Right hindlimb (tissue), 1 donor: Measurements from ENCODE around the gene NUF2.
"Not testable (repeated sequence)": the region's sequence is repeated elsewhere in the genome, so short reads cannot be mapped to it uniquely, and the experiment has no call there.

Experiments used
- DNase-seq: peaks from one replicate; pipeline ENCODE4 v3.0.0-alpha.2; 2018

Gene NUF2

DNA sequence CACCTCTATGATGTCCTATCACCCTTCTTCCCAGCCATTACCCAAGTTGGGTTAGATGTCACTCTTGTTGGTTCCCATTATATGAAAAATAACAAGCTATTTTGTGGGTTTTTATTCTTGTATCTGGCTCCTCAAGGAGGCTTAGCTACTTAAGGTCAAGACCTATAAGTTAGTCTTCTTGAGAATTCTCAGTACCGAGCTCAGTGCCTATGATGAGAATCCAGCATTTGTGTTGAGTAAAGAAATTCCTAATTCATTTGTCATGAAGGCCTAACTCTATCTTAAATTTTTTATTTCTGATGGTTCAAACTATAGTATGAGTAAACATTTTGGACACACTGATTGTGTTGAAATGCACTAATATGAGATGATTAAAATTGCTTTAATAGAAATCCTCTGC lies 15.9 kb downstream of the NUF2 start:
- no peak for DNase-seq

DNA sequence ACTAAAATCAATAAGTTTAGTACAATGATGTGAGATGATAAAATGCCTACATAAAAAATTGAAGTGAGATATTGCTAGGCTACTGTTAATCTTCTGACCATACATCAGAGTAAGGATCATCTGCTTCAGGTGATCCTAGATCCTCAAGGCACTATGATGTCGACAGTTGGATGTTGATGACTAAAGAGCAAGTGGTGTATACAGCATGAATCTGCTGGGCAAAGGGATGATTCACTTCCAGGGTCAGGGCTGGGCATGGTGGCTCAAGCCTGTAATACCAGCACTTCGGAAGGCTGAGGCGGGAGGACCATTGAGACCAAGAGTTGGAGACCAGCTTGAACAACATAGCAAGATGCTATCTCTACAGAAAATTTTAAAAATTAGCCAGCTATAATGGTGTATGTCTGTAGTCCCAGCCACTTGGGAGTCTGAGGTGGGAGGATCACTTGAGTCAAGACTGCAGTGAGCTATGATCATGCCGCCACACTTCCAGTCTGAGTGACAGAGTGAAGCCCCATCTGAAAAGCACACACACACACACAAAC lies 24.6 kb downstream of the NUF2 start:
- no peak for DNase-seq

DNA sequence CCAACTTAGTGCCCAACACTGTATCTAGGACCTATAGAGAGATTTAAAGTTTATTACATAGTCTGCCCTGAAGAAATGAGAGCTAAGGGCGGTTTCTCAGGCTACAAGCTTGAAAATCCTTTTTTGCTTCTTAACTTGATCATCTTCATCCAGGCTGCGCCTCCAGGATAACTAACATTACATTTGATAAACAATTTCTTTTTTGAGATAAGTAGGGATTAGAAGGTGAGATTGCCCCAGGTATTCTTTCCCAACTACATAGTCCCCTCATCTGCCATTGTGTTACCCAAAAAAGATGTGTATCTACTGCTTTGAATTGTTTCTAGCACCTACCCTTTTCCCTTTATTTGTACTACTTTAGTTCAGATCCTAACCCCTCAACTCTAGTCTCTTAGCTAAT lies 25.4 kb downstream of the NUF2 start:
- no peak for DNase-seq

DNA sequence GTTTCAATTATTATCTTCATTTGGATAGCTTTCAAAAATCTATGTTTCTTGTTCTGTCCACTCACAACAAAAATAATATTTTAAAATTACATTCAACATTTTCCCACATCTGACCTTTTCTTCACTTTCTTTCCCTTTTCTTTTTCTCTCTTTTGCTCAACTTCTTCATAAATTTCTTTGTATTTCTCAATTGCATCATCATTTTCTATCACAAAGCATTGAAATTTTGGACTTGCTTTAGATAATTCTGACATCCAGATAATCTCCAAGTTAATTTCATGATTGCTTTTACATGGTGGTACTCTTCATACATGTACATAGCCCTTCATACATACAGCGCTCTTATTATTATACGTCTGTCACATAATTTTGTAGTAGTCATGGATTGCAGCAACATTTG lies 30.2 kb downstream of the NUF2 start:
- no peak for DNase-seq

DNA sequence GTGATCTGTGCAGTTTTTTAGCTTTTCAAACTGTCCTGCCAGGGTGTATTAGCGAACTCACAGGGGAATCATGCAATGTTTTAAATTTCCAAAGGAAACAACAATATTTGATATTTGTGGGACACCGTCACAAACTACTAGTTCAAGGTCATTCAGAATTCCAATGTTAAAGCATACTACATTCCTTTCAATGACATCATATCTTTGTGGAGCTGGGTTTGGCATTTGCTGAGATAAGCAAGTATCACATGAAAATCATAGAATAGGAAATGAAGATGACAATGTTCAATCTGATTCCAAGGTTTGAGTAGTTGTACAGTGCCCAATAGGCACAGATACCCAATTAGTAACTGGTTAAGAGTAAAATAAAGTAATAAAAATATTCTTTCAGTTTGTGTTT lies 35.6 kb downstream of the NUF2 start:
- no peak for DNase-seq

DNA sequence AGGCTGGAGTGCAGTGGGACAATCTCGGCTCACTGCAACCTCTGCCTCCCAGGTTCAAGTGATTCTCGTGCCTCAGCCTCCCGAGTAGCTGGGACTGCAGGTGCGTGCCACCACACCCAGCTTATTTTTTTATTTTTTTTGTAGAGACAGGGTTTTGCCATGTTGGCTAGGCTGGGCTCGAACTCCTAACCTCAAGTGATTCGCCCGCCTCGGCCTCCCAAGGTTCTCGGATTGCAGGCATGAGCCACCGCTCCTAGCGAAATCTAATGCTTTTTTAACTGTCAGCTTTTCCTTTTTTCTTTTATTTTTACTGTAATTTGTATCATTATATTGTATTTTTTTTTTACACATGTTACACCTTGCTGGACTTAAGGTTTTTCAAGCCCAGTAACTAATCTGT lies 36.4 kb downstream of the NUF2 start:
- DNase-seq, result not testable (repeated sequence)

DNA sequence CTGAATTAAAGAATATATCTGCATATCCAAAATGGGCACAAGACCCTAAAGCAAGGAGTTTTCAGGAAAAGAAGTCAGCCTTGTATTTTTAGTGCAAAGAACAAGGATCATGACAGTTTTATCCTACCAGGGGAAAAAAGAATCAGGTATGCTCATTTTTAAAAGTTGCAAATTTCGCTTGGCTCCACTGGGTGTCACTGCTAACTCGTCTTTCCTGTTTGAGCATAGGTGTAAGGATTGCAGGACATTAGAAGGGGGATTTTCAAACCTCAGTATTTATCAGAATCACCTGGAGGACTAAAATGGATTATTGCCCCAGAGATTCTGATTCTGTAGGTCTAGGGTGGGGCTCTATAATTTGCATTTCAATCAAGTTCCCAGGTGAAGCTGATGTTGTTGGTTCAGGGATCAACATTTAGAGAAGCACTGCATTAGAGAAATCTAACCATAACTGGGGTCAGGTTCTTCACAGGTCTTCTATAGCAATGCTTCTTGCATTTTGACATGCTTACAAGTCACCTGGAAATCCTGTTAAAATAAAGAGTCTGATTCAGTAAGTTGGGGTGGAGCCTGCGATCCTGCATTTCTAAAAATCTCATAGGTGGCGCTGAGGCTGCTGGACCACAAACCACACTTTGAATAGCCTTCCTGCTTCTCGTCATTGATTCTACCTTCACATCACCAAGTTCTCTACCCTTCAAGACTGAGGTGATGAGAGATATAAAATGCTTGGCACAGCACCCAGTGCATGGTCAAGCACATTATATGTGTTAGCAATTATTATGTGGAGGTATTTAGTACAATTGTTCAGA lies 39.6 kb downstream of the NUF2 start:
- DNase-seq, result no peak

DNA sequence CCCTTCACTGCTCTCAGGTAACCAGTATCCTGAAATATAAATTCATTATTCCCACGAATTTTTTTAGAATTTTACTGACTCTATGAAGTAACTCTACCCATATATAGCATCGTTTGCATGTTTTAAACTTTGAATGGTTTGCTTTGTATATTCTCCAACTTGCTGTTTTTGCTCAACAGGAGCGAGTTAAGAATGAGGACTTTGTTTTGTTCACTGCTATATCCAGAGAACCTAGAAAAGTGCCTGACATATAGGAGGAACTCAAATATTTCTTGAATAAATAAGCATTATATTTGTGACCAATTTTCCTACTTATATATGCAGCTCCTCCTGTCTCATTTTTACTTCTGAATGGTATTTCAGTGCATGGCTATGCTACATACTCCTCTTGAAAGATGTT lies 43.4 kb downstream of the NUF2 start:
- DNase-seq, result no peak

DNA sequence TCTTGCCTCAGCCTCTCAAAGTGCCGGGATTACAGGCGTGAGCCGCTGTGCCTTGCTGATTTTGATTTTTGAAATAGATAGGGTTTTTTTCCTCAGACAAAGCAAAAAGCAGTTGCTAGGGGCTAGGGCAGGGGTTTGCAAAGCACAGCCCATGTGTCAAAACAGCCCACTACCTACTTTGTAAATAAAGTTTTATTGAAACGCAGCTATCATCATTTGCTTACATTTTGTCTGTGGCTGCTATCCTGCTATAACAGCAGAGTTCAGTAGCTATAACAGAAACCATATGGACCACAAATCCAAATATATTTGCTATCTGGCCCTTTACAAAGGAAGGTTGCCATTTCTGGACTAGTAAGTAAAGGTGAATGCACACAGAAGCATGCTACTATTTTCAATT lies 44.8 kb downstream of the NUF2 start:
- no peak for DNase-seq

DNA sequence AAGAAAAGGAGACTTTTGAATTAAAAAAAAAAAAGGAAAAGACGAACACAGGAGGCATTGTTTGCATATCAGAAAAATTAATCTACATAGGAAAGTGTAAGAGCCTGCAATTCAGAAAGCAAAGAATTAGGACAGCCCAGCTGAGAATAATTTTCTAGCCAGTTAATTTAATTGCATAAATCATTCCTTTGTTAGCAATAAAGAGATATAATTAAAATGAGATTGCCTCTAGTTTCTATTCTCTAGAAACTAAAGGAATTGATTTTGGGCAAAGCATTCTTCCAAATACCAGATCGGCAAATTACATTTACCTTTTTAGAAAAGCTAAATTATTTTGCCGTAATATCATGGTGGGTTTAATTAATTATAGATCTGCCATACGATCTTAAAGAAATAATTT lies 46.0 kb downstream of the NUF2 start:
- no peak for DNase-seq

DNA sequence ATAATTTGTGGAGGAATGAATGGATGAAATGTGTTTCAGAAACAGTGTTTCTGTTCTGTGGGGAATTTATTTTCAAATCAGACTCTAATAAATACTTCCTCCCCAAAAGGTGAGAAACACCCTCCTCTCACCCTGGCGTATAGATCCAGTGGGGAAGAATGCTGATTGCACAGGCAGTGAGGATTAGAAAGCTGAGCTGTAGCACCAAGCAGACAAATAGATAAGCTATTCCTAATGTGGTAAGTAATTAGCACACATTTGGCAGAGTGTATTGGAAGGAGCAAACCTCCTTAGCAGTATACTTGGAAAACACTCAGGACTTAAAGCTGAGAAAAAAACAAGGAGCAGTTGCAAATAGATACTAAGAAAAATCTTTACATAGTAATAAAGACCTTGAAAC lies 50.8 kb downstream of the NUF2 start:
- no peak for DNase-seq

DNA sequence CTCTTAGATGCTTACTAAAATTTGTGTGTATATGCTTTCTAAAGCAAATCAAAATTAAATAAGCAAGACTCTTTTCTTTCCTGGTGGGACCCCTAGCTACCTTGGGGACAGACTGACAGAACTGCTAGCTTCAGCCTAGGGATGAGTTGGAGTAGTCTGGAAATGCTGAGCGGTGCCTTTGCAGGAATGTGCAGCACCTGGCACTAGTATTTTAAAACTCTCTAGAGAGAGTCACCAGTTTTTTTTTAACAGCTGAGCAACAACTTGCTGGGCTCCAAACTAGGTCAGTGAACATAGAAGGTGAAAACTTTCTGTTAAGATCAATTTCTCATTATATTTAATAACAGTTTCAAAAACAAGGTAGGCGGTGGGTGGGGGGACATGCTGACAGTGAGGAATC lies 56.8 kb downstream of the NUF2 start:
- DNase-seq, result no peak

DNA sequence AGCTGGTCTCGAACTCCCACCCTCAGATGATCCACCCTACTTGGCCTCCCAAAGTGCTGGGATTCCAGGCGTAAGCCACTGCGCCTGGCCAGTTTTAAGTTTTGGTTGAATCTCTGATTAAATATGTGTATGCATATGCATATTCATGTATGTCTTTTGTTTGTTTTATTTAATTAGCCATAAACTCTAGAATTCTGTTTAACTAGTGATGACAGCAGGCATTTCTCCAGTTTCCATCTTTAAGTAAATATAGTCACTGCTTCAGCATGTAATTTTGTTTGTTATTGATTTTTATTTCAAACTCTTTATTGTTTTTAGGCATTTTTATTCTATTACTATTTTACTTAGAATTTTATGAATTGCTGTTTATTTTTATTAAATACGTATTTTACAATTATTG lies 58.0 kb downstream of the NUF2 start:
- no peak for DNase-seq

DNA sequence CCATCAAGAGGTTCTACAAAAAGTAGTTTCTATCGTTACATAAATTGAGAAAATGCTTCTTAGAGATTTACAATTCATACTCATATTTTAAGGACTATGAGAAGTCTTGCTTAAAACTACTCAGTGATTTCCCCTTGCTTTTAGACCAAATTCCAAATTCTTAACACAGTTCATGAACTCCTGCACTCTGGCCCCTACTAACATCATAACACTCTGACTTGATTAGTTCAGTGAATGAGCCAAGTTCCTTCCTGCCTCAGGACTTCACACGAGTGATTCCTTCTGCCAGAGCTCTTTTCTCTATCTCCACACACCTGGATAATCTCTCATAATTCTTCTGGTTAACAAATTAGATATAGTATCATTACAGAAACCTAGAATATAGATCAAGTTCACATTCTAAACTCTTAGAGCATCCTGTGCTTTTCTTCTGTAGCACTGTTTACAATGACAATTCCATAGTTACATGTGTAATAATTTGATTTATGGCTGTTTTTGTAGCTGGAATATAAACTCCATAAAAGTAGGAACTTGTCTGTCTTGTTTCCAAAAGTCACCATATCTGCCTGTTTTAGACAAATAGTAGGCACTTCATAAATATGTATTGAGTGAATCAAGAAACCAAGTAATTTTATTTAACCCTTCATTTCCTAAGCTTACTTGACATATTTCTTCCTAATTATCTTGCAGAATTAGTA lies 59.9 kb downstream of the NUF2 start:
- DNase-seq, result no peak

DNA sequence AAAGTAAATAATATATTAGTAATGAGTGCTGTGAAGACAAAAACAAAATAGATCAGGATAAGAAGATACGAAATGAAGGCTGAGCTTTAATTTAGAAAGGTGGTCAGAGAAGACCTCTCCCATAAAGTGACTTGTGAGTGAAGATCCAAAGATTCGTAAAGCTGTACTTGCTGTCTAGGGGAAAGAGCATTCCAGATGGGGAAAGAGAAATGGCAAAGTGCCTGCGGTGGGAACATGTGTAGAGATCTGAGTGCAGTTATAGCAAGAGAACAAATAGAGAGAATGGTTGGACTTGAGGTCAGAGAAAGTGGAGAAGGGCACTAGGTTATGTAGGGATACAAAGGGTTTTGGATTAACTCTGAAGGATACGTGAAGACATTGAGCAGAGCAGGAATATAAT lies 60.6 kb downstream of the NUF2 start:
- no peak for DNase-seq

DNA sequence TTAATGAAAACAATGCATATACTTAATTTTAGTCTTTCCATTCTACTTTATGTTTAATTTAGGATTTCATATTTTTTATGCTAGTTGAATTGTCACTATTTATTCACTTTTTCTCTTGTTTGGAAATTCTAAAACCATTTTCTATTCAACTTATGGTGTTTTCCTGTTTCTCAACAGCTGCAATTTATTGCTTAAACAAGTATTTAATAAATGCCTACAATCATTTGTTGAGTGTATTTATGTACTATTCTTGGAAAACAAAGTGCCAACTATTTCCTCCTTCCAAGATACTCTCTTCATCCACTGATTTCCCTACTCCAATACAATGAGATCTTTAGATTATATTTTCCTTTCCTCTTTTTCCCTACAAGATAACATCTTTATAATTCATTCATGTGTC lies 65.4 kb downstream of the NUF2 start:
- no peak for DNase-seq

DNA sequence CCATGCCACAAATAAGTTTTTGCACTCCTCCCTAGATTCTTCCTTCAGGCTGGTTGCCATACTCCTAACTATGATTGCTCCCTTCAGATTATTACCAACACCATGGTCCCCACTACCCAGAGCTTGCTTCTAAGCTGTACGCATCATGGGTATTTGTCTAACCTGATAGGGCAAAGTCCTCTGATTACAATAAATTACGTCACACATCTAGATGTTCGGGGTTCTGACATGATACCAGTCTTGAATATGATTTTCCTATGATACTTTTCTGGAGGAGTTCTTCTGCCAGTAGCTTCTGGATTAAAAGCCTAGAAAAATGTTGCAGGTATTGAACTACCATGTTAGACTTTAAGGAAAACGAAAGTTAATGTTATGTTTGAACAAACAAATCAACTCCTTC lies 67.2 kb downstream of the NUF2 start:
- DNase-seq, result no peak

DNA sequence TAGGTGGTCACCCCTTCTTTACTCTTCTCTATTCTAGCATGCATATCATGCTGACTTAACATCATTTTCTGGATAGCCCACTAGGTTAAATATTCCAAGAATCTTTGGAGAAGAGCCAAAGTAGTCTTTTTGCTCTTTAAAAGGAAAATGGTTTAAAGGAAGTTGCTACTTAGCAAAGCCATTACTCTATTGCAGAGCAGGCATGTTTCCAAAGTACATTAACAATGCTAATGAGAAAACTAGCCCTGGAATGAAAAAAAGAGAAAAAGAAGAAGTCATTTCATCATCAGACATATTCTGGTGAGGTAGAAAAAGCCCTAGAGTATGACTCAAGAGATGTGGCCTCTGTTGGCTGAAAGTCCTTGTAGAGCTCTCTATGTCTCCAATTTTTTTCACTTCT lies 74.0 kb downstream of the NUF2 start:
- DNase-seq, result no peak

DNA sequence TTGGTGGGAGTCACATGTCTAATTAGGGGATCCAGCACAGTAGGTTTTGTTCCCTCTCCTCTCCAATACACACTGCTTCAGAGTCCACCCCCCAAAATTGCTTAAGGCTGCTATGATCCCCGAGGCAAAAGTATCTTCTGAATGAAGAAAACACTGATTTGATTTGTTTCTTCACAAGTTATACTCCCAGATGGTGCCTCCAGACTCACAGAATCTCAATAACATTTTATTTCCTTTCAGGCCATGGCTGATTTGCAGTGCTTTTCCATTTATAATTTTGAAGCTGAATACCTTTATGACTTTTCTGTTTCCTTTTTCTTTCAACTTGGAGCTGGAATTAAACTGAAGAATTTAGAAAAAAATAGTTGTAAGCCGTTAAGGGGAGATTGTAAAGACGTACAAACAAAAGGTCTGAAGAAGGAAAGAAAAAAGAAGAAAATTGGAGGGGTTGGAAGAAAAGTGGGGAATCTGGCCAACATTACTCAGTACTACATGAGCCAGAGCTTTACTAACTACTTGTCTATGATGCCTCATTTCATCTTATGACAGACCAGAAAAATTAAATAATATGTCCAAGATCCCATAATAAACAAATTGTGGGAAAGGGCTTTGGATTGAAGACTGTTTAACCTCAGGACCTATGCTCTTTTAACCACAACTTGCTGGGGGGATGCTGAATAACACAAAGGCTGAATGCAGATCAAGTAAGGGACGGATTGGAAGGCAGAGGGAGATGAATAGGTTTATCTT lies 75.9 kb downstream of the NUF2 start:
- no peak for DNase-seq

DNA sequence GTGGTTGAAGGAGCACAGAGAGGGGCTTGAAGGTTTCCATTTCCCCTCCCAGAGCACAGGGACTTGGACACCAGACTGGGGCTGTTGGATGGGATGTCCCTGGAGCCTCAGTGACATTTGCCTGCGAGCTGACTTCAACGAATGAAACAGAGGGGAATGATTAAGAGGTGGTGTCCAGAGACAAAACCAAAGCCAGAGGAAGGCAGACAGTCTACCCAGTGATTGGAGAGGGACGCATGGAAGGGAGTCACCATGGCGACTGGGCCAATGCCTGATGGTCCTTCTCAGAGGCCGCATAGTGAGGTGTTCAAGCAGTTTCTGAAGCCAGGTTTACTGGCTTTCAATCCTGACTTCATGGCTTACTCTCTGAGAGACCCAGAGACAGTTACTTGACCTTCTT lies 77.2 kb downstream of the NUF2 start:
- DNase-seq, result no peak

DNA sequence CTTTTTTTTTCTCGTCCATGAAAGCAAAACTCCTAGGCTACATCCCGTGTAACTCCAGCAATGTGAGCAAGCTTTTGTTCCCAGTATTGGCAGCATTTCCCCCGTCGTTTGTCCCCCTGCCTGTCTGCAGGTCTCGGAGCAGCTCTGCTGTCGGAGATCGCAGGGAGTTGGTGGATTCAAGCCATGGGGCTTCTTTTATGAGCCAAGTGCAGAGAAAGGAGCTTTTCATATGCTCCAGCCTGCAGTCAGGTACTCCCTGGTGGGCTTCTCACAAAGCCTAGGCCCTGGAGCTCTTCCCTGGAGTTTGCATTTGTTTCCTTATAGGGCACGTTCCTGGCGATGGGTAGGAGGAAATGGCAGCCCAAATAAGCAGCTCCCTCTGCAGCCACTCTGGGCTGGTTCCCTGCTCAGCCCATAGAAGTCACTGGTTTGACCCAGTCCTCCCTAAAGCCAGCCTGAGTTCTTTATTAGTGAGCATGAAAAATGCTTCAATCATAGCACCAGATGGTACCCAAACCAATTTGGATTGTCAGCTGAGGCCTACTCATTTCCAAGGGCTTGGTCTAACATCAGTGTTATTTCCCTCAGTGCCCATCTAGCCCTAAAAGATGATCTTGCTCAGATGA lies 78.3 kb downstream of the NUF2 start:
- peak; percentile 32 for DNase-seq

DNA sequence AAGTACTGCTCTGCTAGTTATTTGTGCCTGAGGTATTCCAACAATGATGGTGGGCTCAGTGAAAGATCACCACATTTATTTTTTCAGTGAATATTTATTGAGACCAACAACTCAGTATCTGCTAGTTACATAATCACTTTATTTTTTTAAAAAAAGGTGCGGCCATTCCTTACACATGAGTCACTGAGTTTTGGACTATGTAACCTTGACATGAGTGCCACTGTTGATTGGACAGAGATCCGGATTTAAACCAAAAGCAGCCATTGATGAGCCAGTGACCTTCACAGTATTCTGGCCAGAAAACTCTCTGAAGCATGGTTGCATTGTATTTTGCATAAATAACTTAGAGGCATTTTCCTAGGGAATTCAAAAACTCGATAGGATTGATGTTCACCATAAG lies 79.5 kb downstream of the NUF2 start:
- no peak for DNase-seq
